HG03575 (cell line): ENCODE data around the gene TPPP3.
"Not testable (repeated sequence)": the region's sequence is repeated elsewhere in the genome, so short reads cannot be mapped to it uniquely, and the experiment has no call there.

Experiments
- ATAC-seq: cut with Tn5 transposase; IDR thresholded peaks from one replicate; pipeline ENCODE4 v1.9.1; 2021; ENCODE audit not compliant: unreplicated experiment, insufficient number of reproducible peaks, low FRiP score; ENCODE audit errors: extremely low read depth

TPPP3 gene

GRCh38 chr16:67364600-67365235 is 28.6 kb downstream of the TPPP3 start:
- no peak for ATAC-seq

GRCh38 chr16:67361038-67361437 is 32.3 kb downstream of the TPPP3 start:
- ATAC-seq = no peak

GRCh38 chr16:67359540-67360269 is 33.6 kb downstream of the TPPP3 start:
- ATAC-seq = not testable (repeated sequence)

- no peak for ATAC-seq
Measured at GRCh38 chr16:67357561-67357960, 35.7 kb downstream of the TPPP3 start.

- no peak for ATAC-seq
Measured at GRCh38 chr16:67356396-67356795, 36.9 kb downstream of the TPPP3 start.

GRCh38 chr16:67352463-67352862 is 40.8 kb downstream of the TPPP3 start:
- not testable (repeated sequence) for ATAC-seq

GRCh38 chr16:67350324-67350723 is 43.0 kb downstream of the TPPP3 start:
- ATAC-seq = no peak

- no peak for ATAC-seq
Measured at GRCh38 chr16:67349172-67349571, 44.1 kb downstream of the TPPP3 start.

GRCh38 chr16:67346341-67346740 is 47.0 kb downstream of the TPPP3 start:
- no peak for ATAC-seq

- ATAC-seq = no peak
Measured at GRCh38 chr16:67345401-67345800, 47.9 kb downstream of the TPPP3 start.

- no peak for ATAC-seq
Measured at GRCh38 chr16:67342616-67343015, 50.7 kb downstream of the TPPP3 start.

GRCh38 chr16:67341250-67341649 is 52.0 kb downstream of the TPPP3 start:
- no peak for ATAC-seq
